Measurements from ENCODE around the gene PACS1. TPM values are rescaled to one million over a fixed set of nuclear protein-coding genes. Genes with fewer than 3 reads are reported as not detected.

Gene PACS1
- total RNA-seq, 1 experiment from 2014 or later, result 91.8 TPM

- Histone ChIP-seq H3K9me3 (ENCODE audit: control insufficient read depth, insufficient read depth, low read depth, low read length) (no peaks in the 10 kb centered on the region), H3K27ac (ENCODE audit: low read length) (peak overlapping the region; percentile 92; the same call in 1 of the 2 replicates), H3K4me1 (ENCODE audit: control insufficient read depth, insufficient read depth, low read length) (peaks cover 27% of the 10 kb centered on the region), H3K36me3 (ENCODE audit: control insufficient read depth, insufficient read depth, low read length) (peaks cover 38% of the 10 kb centered on the region), H3K27me3 (ENCODE audit: control insufficient read depth, insufficient read depth, low read length) (no peaks in the 10 kb centered on the region), H3K4me3 (ENCODE audit: low read depth in 2 of 2, low read length in 2 of 2) (no peak overlapping the region)
- no peak for TF ChIP-seq TCF7L2 (IDR thresholded peaks at IDR 0.05; ENCODE audit: low read depth, low read length)
- no peak for TF ChIP-seq CTCF (IDR thresholded peaks at IDR 0.05)
- TF ChIP-seq, protein P1, sequence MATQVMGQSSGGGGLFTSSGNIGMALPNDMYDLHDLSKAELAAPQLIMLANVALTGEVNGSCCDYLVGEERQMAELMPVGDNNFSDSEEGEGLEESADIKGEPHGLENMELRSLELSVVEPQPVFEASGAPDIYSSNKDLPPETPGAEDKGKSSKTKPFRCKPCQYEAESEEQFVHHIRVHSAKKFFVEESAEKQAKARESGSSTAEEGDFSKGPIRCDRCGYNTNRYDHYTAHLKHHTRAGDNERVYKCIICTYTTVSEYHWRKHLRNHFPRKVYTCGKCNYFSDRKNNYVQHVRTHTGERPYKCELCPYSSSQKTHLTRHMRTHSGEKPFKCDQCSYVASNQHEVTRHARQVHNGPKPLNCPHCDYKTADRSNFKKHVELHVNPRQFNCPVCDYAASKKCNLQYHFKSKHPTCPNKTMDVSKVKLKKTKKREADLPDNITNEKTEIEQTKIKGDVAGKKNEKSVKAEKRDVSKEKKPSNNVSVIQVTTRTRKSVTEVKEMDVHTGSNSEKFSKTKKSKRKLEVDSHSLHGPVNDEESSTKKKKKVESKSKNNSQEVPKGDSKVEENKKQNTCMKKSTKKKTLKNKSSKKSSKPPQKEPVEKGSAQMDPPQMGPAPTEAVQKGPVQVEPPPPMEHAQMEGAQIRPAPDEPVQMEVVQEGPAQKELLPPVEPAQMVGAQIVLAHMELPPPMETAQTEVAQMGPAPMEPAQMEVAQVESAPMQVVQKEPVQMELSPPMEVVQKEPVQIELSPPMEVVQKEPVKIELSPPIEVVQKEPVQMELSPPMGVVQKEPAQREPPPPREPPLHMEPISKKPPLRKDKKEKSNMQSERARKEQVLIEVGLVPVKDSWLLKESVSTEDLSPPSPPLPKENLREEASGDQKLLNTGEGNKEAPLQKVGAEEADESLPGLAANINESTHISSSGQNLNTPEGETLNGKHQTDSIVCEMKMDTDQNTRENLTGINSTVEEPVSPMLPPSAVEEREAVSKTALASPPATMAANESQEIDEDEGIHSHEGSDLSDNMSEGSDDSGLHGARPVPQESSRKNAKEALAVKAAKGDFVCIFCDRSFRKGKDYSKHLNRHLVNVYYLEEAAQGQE (IDR thresholded peaks at IDR 0.05; ENCODE audit: insufficient read depth in 1 of 2, low read depth in 2 of 2, low read length in 1 of 2), result no peak
- TF ChIP-seq SIN3A (IDR thresholded peaks at IDR 0.05; ENCODE audit: borderline replicate concordance, insufficient read depth, low read depth, low read length), result no peak
- TF ChIP-seq POLR2AphosphoS5 (IDR thresholded peaks at IDR 0.05; ENCODE audit: low read depth, low read length), result no peak
- in situ Hi-C loops (cut with HindIII; ENCODE audit: low pct_unique_long_range_greater_than_20kb, low sequenced_read_pairs) (no loop called here), intact Hi-C loops (cut with micrococcal nuclease; ENCODE audit: unreplicated experiment) (no loop called here)
- no TSS peak for BruUV-seq (replicated peaks)
- CTCF ChIA-PET, result interaction anchor here (1.1 to 1.3 kb wide), 2 partner anchors 12 to 68 kb away, joined by 3 to 6 read pairs; no protein-coding TSS in a partner anchor
- POLR2A ChIA-PET, result no interaction called here
- DNase-seq (ENCODE audit: low read depth, low spot score) (no peak), ATAC-seq (no peak)
Observed at GRCh38 chr11:66067640-66068039, 2.4 kb upstream of the PACS1 start.

GRCh38 chr11:66068154-66068821 is 1.8 kb upstream of the PACS1 start:
- ChIA-PET POLR2A (interaction anchor here (0.5 kb wide), 1 partner anchor 27 kb away, joined by 4 read pairs; no protein-coding TSS in a partner anchor), CTCF (interaction anchor here (0.6 to 1.3 kb wide), 3 partner anchors 13 to 67 kb away, joined by 3 to 6 read pairs (median 5); no protein-coding TSS in a partner anchor)
- Histone ChIP-seq H3K27ac (ENCODE audit: low read length) (peak overlapping the region; percentile 92), H3K4me3 (ENCODE audit: low read depth in 2 of 2, low read length in 2 of 2) (no peak overlapping the region), H3K9me3 (ENCODE audit: control insufficient read depth, insufficient read depth, low read depth, low read length) (no peaks in the 10 kb centered on the region), H3K4me1 (ENCODE audit: control insufficient read depth, insufficient read depth, low read length) (peaks cover 27% of the 10 kb centered on the region), H3K27me3 (ENCODE audit: control insufficient read depth, insufficient read depth, low read length) (no peaks in the 10 kb centered on the region), H3K36me3 (ENCODE audit: control insufficient read depth, insufficient read depth, low read length) (peaks cover 33% of the 10 kb centered on the region)
- in situ Hi-C loops (cut with HindIII; ENCODE audit: low pct_unique_long_range_greater_than_20kb, low sequenced_read_pairs), result no loop called here
- no peak for DNase-seq (ENCODE audit: low read depth, low spot score)
- ATAC-seq, result peak; percentile 61
- intact Hi-C loops (cut with micrococcal nuclease; ENCODE audit: unreplicated experiment), result no loop called here
- TF ChIP-seq CTCF (IDR thresholded peaks at IDR 0.05), result peak; percentile 97
- no peak for TF ChIP-seq SIN3A (IDR thresholded peaks at IDR 0.05; ENCODE audit: borderline replicate concordance, insufficient read depth, low read depth, low read length)
- TF ChIP-seq, protein P1 (IDR thresholded peaks at IDR 0.05; ENCODE audit: insufficient read depth in 1 of 2, low read depth in 2 of 2, low read length in 1 of 2), result no peak
- BruUV-seq (replicated peaks), result no TSS peak

All from Panc1 (cell line).